Sigmoid colon (tissue), 7 donors: ENCODE results near the gene RNF182. TPM values are rescaled to one million over a fixed set of nuclear protein-coding genes. Genes with fewer than 3 reads are reported as not detected.
"Not testable (repeated sequence)": the region's sequence is repeated elsewhere in the genome, so short reads cannot be mapped to it uniquely, and the experiment has no call there.

ENCODE experiments used
- DNase-seq: peaks from one replicate; pipeline ENCODE4 v3.0.0-alpha.2; 2019
- H3K27ac ChIP-seq, 4 donors: fragments of 200-600 bp; sonication (generic); one replicate each; pipeline ENCODE4 v1.5.1; 2016 to 2019; ENCODE audit warnings: mild to moderate bottlenecking in 1 of 4
- H3K27me3 ChIP-seq, 3 donors: fragments of 200-600 bp; sonication (generic); one replicate each; pipeline ENCODE4 v1.5.1; 2019; ENCODE audit warnings: mild to moderate bottlenecking in 1 of 3
- H3K36me3 ChIP-seq, 4 donors: fragments of 200-600 bp; sonication (generic); one replicate each; pipeline ENCODE4 v1.5.1; 2016 to 2019
- H3K4me1 ChIP-seq, 4 donors: fragments of 200-600 bp; sonication (generic); one replicate each; pipeline ENCODE4 v1.5.1; 2017 to 2019
- H3K4me3 ChIP-seq, 4 donors: fragments of 200-600 bp; sonication (generic); one replicate each; pipeline ENCODE4 v1.5.1; 2017 to 2019; ENCODE audit warnings: mild to moderate bottlenecking in 2 of 4, moderate library complexity in 1 of 4
- H3K9me3 ChIP-seq, 4 donors: fragments of 200-600 bp in 3 of 4; sonication (generic) in 3 of 4; one replicate each; pipeline versions ENCODE4 v1.5.1 to v1.6.1; 2013 to 2019
- EP300 ChIP-seq, 4 donors: sonication (generic); formaldehyde crosslinking; IDR thresholded peaks; one replicate each; pipeline ENCODE4 v1.6.1; 2017; ENCODE audit warnings: antibody characterized with exemption in 4 of 4
- POLR2A ChIP-seq, 2 donors: fragments of 450-650 bp; IDR thresholded peaks; one replicate each; pipeline ENCODE4 v1.6.1; 2016; ENCODE audit warnings: antibody characterized with exemption in 2 of 2, mild to moderate bottlenecking in 2 of 2, moderate library complexity in 2 of 2
- POLR2AphosphoS5 ChIP-seq, 4 donors: sonication (generic); formaldehyde crosslinking; IDR thresholded peaks; one replicate each; pipeline ENCODE4 v1.6.1; 2017; ENCODE audit warnings: antibody characterized with exemption in 4 of 4
- WGBS, 2 donors: extraction: QIAGEN DNeasy Blood & Tissue Kit; methylation state at CpG; one replicate each; pipeline ENCODE4 v1.1.7; 2013; 5-methylcytosine and 5-hydroxymethylcytosine counted together
- intact Hi-C: fragments of 100-400 bp; cut with DNase I; formaldehyde crosslinking; loops from one replicate; pipeline ENCODE4 v1.15.1; 2023
- polyA plus RNA-seq, 3 donors: library from polyadenylated mRNA; stranded (reverse); fragments of 200-250 nt; gene quantifications; one replicate each; pipeline ENCODE4 v1.2.3, GENCODE V29; 2013
- total RNA-seq, 4 donors: library from RNA; depleted of rRNA; stranded (reverse); fragments of >200 nt; gene quantifications; one replicate each; pipeline ENCODE4 v1.1.0, GENCODE V29; 2016
- TF ChIP-seq, protein P1 (sequence below), 4 experiments: fragments of 450-650 bp in 3 of 4; fragments of 200-600 bp in 1 of 4; IDR thresholded peaks; one replicate each; pipeline ENCODE4 v1.5.1; 2016 to 2019; ENCODE audit warnings: antibody characterized with exemption in 4 of 4, mild to moderate bottlenecking in 3 of 4, moderate library complexity in 2 of 4
- donor health status: healthy with polysubstance abuse.
- donor health status: Bipolar disorder and iron deficiency.
- donor health status: healthy.

RNF182 gene
- total RNA-seq, result under 1 TPM; 0.16 to 0.71 (median 0.41) TPM
- under 1 TPM in 1 of 3 donors, not detected in 2; 0.06 TPM for polyA plus RNA-seq

- peak within 1 kb of the TSS; percentile 12 to 50 (median 42) for H3K4me3 ChIP-seq
- no peak for DNase-seq
- TF ChIP-seq POLR2AphosphoS5 (IDR thresholded peaks at IDR 0.05) (peak in 1 of 4 donors; percentile 19), EP300 (IDR thresholded peaks at IDR 0.05) (no peak)
- H3K27ac ChIP-seq, result no peak within 1 kb of the TSS
- no peaks in the 10 kb centered on the region for H3K9me3 ChIP-seq
- H3K27me3 ChIP-seq, result peaks cover 30 to 64% (median 56%) of the 10 kb centered on the region in 3 donors
- 2% methylated on average over 65 of the region's 65 CpGs for WGBS, 2 donors
- no peaks in the 10 kb centered on the region for H3K36me3 ChIP-seq
- intact Hi-C loops, result no loop called here
- H3K4me1 ChIP-seq, result peaks cover 0 to 19% (median 16%) of the 10 kb centered on the region in 4 donors
Measured at GRCh38 chr6:13924949-13925881, at the start of gene RNF182. RNF182 (plus strand) TSS chr6:13924952; CDS start chr6:13977120, 52,168 bp downstream.

DNA sequence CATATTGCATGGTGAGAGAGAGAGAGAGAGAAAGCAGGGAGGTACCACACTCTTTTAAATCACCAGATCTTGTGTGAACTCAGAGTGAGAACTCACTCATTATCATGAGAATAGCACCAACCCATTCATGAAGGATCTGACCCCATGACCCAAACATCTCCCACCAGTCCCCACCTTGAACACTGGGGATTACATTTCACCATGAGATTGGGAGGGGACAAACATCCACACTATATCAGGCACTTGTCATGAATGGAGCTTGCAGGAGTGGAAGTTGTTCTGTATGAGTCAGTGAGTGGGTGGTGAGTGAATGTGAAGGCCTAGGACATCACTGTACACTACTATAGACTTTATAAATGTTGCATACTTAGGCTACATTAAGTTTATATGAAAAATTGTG lies 47.7 kb upstream of the RNF182 start:
- no peak overlapping the region for H3K27ac ChIP-seq
- intact Hi-C loops, result no loop called here
- no peaks in the 10 kb centered on the region for H3K27me3 ChIP-seq
- no peak for TF ChIP-seq POLR2AphosphoS5 (IDR thresholded peaks at IDR 0.05)
- TF ChIP-seq EP300 (IDR thresholded peaks at IDR 0.05), result no peak
- TF ChIP-seq, protein P1, sequence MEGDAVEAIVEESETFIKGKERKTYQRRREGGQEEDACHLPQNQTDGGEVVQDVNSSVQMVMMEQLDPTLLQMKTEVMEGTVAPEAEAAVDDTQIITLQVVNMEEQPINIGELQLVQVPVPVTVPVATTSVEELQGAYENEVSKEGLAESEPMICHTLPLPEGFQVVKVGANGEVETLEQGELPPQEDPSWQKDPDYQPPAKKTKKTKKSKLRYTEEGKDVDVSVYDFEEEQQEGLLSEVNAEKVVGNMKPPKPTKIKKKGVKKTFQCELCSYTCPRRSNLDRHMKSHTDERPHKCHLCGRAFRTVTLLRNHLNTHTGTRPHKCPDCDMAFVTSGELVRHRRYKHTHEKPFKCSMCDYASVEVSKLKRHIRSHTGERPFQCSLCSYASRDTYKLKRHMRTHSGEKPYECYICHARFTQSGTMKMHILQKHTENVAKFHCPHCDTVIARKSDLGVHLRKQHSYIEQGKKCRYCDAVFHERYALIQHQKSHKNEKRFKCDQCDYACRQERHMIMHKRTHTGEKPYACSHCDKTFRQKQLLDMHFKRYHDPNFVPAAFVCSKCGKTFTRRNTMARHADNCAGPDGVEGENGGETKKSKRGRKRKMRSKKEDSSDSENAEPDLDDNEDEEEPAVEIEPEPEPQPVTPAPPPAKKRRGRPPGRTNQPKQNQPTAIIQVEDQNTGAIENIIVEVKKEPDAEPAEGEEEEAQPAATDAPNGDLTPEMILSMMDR (IDR thresholded peaks at IDR 0.05), result no peak
- TF ChIP-seq POLR2A (IDR thresholded peaks at IDR 0.05), result no peak
- H3K4me1 ChIP-seq, result peaks cover 0 to 12% (median 10%) of the 10 kb centered on the region in 4 donors
- no peaks in the 10 kb centered on the region for H3K36me3 ChIP-seq
- H3K4me3 ChIP-seq, result no peak overlapping the region
- DNase-seq, result no peak
- H3K9me3 ChIP-seq, result peaks cover 0 to 6% (median 0%) of the 10 kb centered on the region in 4 donors

DNA sequence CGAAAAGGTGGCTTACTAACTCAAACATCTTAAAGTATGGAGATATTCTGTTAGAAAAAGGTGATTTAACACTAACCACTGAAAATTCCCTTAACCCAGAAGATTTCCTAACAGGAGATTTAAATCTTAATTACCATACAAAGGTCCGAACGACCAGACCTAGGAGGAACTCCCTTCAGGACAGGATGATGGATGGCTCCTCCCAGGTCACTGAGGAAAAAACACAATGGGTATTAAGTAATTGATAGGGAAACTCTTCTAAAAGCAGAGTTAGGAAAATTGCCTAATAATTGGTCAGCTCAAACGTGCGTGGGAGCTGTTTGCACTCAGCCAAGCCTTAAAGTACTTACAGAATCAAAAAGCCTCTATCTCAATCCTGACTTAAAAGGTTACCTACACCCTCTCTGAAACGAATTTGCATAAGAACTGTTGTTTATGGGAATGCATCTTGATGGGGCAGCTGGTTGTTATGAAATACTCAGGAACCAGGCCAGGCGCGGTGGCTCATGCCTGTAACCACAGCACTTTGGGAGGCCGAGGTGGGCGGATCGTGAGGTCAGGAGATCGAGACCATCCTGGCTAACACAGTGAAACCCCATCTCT lies 44.6 kb upstream of the RNF182 start:
- H3K4me1 ChIP-seq, intact Hi-C loops, H3K27me3 ChIP-seq, H3K4me3 ChIP-seq, H3K27ac ChIP-seq, DNase-seq, H3K36me3 ChIP-seq, H3K9me3 ChIP-seq: not testable (repeated sequence)
- 78 to 83% methylated on average over 12 of the region's 12 CpGs for WGBS, 2 donors

DNA sequence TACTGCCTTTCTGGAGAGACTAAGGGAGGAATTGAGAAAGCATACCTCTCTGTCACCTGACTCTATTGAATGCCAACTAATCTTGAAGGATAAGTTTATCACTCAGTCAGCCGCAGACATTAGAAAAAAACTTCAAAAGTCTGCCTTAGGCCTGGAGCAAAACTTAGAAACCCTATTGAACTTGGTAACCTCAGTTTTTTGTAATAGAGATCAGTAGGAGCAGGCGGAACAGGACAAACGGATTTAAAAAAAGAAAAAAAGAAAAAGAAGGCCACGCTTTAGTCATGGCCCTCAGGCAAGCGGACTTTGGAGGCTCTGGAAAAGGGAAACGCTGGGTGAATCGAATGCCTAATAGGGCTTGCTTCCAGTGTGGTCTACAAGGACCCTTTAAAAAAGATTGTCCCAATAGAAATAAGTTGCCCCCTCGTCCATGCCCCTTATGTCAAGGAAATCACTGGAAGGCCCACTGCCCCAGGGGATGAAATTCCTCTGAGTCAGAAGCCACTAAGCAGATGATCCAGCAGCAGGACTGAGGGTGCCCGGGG lies 43.1 kb upstream of the RNF182 start:
- no peak overlapping the region for H3K4me3 ChIP-seq
- WGBS, 2 donors, result 81% methylated on average over 9 of the region's 9 CpGs
- intact Hi-C loops, result no loop called here
- DNase-seq, result no peak
- H3K36me3 ChIP-seq, result no peaks in the 10 kb centered on the region
- TF ChIP-seq POLR2A (IDR thresholded peaks at IDR 0.05) (no peak), POLR2AphosphoS5 (IDR thresholded peaks at IDR 0.05) (no peak), EP300 (IDR thresholded peaks at IDR 0.05) (no peak)
- TF ChIP-seq, protein P1 (IDR thresholded peaks at IDR 0.05), result no peak
- H3K27me3 ChIP-seq, result no peaks in the 10 kb centered on the region
- no peaks in the 10 kb centered on the region for H3K4me1 ChIP-seq
- no peak overlapping the region for H3K27ac ChIP-seq
- peaks cover 0 to 6% (median 0%) of the 10 kb centered on the region in 4 donors for H3K9me3 ChIP-seq

DNA sequence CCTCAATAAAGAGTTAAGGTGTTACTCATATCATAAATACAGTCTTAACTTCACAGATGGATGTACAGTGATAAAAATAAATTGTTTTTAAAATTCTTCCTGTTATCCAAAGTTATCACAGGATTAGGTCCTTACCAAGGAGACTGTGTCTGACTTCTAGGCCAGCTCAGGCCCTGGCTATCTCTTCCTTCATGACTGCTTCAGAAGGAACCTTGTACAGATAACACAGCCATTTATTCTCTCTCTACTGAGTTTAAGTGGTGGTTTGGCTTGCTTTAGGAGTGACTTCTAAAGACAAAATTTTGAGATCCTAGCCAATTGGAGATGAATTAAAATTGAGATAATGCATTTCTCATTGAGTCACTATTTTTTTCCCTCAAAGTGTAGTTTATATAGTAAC lies 40.8 kb upstream of the RNF182 start:
- Histone ChIP-seq H3K27ac (no peak overlapping the region), H3K36me3 (no peaks in the 10 kb centered on the region), H3K9me3 (no peaks in the 10 kb centered on the region), H3K4me1 (no peaks in the 10 kb centered on the region), H3K4me3 (no peak overlapping the region), H3K27me3 (no peaks in the 10 kb centered on the region)
- DNase-seq, result no peak
- intact Hi-C loops, result no loop called here
- TF ChIP-seq EP300 (IDR thresholded peaks at IDR 0.05) (no peak), POLR2A (IDR thresholded peaks at IDR 0.05) (no peak), POLR2AphosphoS5 (IDR thresholded peaks at IDR 0.05) (no peak)
- TF ChIP-seq, protein P1 (IDR thresholded peaks at IDR 0.05), result no peak
